ENCODE data around the gene SMCO2.
A peak's percentile ranks its signal among the peaks of the same experiment; 100 is the strongest.

The SMCO2 gene

DNA sequence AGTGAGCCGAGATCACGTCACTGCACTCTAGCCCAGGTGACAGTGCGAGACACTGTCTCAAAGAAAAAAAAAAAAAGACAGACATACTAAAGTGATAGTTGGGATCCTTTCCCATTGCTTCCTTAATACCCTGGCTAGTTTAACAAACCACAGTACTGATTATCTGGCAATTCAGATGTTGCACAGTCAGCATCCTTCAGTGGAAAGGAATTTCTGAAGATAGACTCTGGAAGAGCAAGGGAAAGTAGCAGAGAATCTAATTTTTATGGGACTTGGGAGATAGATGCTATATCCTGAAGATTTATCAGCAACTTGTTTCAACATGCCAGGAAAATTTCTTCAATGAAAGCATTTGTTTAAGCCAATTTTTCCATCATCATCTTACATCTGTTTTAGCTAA lies 71.0 kb downstream of the SMCO2 start:
- DNase-seq (ENCODE audit: low read depth, low spot score): no peak
- H3K27ac ChIP-seq: no peak overlapping the region
- H3K9ac ChIP-seq (ENCODE audit: insufficient read length): no peak overlapping the region
- H3K9me3 ChIP-seq (ENCODE audit: low read depth, low read length): no peaks in the 10 kb centered on the region
- no peak for TF ChIP-seq POLR2AphosphoS5 (IDR thresholded peaks at IDR 0.05; ENCODE audit: borderline replicate concordance, low read depth, low read length)
- no peak for TF ChIP-seq EZH2 (IDR thresholded peaks at IDR 0.05)
- TF ChIP-seq FOXP2 (optimal IDR thresholded peaks at IDR 0.05; ENCODE audit: control extremely low read depth, extremely low read length, insufficient read depth): no peak
- H3K36me3 ChIP-seq (ENCODE audit: insufficient read depth, low read length): no peaks in the 10 kb centered on the region
- no peak overlapping the region for H3K4me3 ChIP-seq

DNA sequence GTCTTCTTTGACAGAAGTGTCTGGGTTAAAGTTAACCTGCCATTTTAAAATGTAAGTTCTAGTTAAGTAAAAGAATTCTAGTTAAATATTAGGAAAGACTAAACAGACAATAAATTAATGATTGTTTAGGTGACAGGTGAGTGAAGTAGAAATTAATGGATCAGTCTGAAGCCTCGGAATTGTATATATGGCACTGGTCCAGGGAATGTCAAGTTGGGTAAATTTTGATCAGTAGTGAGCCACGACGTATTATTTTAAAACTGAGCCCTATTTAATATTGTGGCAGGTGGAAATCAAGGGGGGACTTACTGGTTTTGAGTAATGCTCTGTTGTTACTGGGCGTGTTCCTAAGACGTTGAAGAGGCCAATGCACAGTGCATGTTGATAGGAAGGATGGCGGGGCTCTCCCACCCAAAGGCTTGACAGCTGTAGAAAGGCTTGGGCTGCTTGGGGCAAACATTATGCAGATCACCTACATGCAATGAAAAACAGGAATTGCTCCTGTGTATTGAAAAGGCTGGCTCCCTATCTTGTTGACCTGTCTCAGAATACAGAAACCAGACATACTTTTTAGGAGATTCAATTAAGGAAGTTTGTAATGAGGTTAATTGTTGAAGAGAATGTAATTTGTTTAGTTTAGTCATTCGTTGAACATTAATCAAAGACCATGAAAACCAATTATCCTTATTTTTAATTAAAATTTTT lies 71.6 kb downstream of the SMCO2 start:
- no peak for TF ChIP-seq POLR2AphosphoS5 (IDR thresholded peaks at IDR 0.05; ENCODE audit: borderline replicate concordance, low read depth, low read length)
- TF ChIP-seq EZH2 (IDR thresholded peaks at IDR 0.05): no peak
- TF ChIP-seq FOXP2 (optimal IDR thresholded peaks at IDR 0.05; ENCODE audit: control extremely low read depth, extremely low read length, insufficient read depth): no peak
- no peaks in the 10 kb centered on the region for H3K9me3 ChIP-seq (ENCODE audit: low read depth, low read length)
- H3K4me3 ChIP-seq: no peak overlapping the region
- H3K27ac ChIP-seq: no peak overlapping the region
- H3K36me3 ChIP-seq (ENCODE audit: insufficient read depth, low read length): no peaks in the 10 kb centered on the region
- no peak for DNase-seq (ENCODE audit: low read depth, low spot score)
- H3K9ac ChIP-seq (ENCODE audit: insufficient read length): no peak overlapping the region

DNA sequence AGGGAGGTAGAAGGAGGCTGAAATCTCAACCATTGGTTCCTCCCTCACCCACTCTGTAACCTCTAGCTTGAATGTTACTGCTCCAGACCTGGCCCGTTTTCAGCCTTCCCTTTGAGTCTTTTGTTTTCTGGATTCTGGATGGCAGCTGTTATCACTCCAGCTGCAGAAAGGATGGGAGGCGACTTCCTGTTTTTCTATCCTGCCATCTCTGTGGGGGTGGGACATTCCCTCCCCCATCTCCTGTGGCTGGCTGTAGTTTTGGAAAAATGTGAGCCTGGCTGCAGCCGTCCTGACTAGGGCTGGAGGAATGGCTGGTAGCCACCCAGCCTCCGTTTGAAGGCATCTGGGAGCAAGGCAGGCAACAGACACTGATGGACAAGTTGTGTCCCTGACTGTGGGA lies 74.5 kb downstream of the SMCO2 start:
- Histone ChIP-seq H3K4me3 (no peak overlapping the region), H3K36me3 (ENCODE audit: insufficient read depth, low read length) (no peaks in the 10 kb centered on the region), H3K27ac (no peak overlapping the region), H3K9me3 (ENCODE audit: low read depth, low read length) (no peaks in the 10 kb centered on the region), H3K9ac (ENCODE audit: insufficient read length) (no peak overlapping the region)
- TF ChIP-seq EZH2 (IDR thresholded peaks at IDR 0.05): no peak
- no peak for TF ChIP-seq FOXP2 (optimal IDR thresholded peaks at IDR 0.05; ENCODE audit: control extremely low read depth, extremely low read length, insufficient read depth)
- no peak for TF ChIP-seq POLR2AphosphoS5 (IDR thresholded peaks at IDR 0.05; ENCODE audit: borderline replicate concordance, low read depth, low read length)
- DNase-seq (ENCODE audit: low read depth, low spot score): no peak

- TF ChIP-seq EZH2 (IDR thresholded peaks at IDR 0.05): no peak
- TF ChIP-seq FOXP2 (optimal IDR thresholded peaks at IDR 0.05; ENCODE audit: control extremely low read depth, extremely low read length, insufficient read depth): no peak
- TF ChIP-seq POLR2AphosphoS5 (IDR thresholded peaks at IDR 0.05; ENCODE audit: borderline replicate concordance, low read depth, low read length): no peak
- H3K9ac ChIP-seq (ENCODE audit: insufficient read length): no peak overlapping the region
Observed at GRCh38 chr12:27521981-27522380, 75.4 kb downstream of the SMCO2 start.

DNA sequence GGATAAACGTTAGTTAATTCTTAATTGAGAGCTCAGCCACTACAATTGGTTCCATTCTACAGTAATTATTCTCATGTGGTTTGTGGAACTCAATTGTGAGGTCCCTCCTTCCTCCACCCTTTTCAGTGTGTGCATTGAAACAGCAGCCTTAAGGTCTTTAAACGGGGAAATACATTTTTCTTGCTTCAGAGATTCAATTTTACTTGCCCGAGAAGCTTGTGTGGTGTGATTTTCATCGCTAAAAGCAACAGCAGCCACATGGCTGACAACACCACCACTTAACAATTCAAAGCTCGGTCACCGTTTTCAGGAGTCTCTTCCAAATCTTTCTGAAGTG lies 76.7 kb downstream of the SMCO2 start:
- H3K9ac ChIP-seq (ENCODE audit: insufficient read length): peak overlapping the region; percentile 84
- no peaks in the 10 kb centered on the region for H3K36me3 ChIP-seq (ENCODE audit: insufficient read depth, low read length)
- H3K27ac ChIP-seq: peak overlapping the region; percentile 65; the same call in 1 of the 2 replicates
- H3K4me3 ChIP-seq: peak overlapping the region; percentile 91
- TF ChIP-seq EZH2 (IDR thresholded peaks at IDR 0.05) (no peak), FOXP2 (optimal IDR thresholded peaks at IDR 0.05; ENCODE audit: control extremely low read depth, extremely low read length, insufficient read depth) (no peak), POLR2AphosphoS5 (IDR thresholded peaks at IDR 0.05; ENCODE audit: borderline replicate concordance, low read depth, low read length) (no peak)
- DNase-seq (ENCODE audit: low read depth, low spot score): no peak
- no peaks in the 10 kb centered on the region for H3K9me3 ChIP-seq (ENCODE audit: low read depth, low read length)

More at GRCh38 chr12:27521981-27522380, 75.4 kb downstream of the SMCO2 start:
- Histone ChIP-seq H3K27ac (no peak overlapping the region), H3K9me3 (ENCODE audit: low read depth, low read length) (no peaks in the 10 kb centered on the region), H3K4me3 (no peak overlapping the region), H3K36me3 (ENCODE audit: insufficient read depth, low read length) (no peaks in the 10 kb centered on the region)
- DNase-seq (ENCODE audit: low read depth, low spot score): no peak

GRCh38 chr12:27523642-27524493 lies 77.3 kb downstream of the SMCO2 start, which contains the start of gene PPFIBP1:
PPFIBP1 (plus strand) TSS chr12:27524206; CDS start chr12:27633397, 109,191 bp downstream.
- Histone ChIP-seq H3K27ac (peak within 1 kb of the TSS; percentile 65; the same call in 1 of the 2 replicates), H3K36me3 (ENCODE audit: insufficient read depth, low read length) (no peaks in the 10 kb centered on the region), H3K4me3 (peak within 1 kb of the TSS; percentile 91), H3K9ac (ENCODE audit: insufficient read length) (peak within 1 kb of the TSS; percentile 84), H3K9me3 (ENCODE audit: low read depth, low read length) (no peaks in the 10 kb centered on the region)
- peak; percentile 95 for DNase-seq (ENCODE audit: low read depth, low spot score)
- TF ChIP-seq FOXP2 (optimal IDR thresholded peaks at IDR 0.05; ENCODE audit: control extremely low read depth, extremely low read length, insufficient read depth): no peak
- TF ChIP-seq POLR2AphosphoS5 (IDR thresholded peaks at IDR 0.05; ENCODE audit: borderline replicate concordance, low read depth, low read length): peak; percentile 93

GRCh38 chr12:27524494-27524835 lies 77.9 kb downstream of the SMCO2 start:
- H3K9ac ChIP-seq (ENCODE audit: insufficient read length): peak overlapping the region; percentile 80
- TF ChIP-seq FOXP2 (optimal IDR thresholded peaks at IDR 0.05; ENCODE audit: control extremely low read depth, extremely low read length, insufficient read depth) (no peak), POLR2AphosphoS5 (IDR thresholded peaks at IDR 0.05; ENCODE audit: borderline replicate concordance, low read depth, low read length) (no peak), EZH2 (IDR thresholded peaks at IDR 0.05) (no peak)
- no peak for DNase-seq (ENCODE audit: low read depth, low spot score)
- no peaks in the 10 kb centered on the region for H3K36me3 ChIP-seq (ENCODE audit: insufficient read depth, low read length)
- no peaks in the 10 kb centered on the region for H3K9me3 ChIP-seq (ENCODE audit: low read depth, low read length)
- H3K4me3 ChIP-seq: peak overlapping the region; percentile 91
- H3K27ac ChIP-seq: no peak overlapping the region

All from SK-N-MC (cell line).